Chondrocyte (in vitro differentiated cells): ENCODE measurements around the gene LRRC61. TPM values are rescaled to one million over a fixed set of nuclear protein-coding genes. Genes with fewer than 3 reads are reported as not detected.

Source experiments
- DNase-seq: peaks from one replicate; pipeline ENCODE4 v3.0.0; 2021; ENCODE audit warnings: mixed read lengths, low spot score
- H3K27ac Mint-ChIP-seq: one replicate; pipeline ENCODE4 v1.8.0; 2021; ENCODE audit warnings: mild to moderate bottlenecking, moderate library complexity, mixed read lengths; ENCODE audit not compliant: unreplicated experiment
- H3K27me3 Mint-ChIP-seq: 2 replicates; pipeline ENCODE4 v1.8.0; 2021; ENCODE audit warnings: low read depth, mixed read lengths
- H3K36me3 Mint-ChIP-seq: 2 replicates; pipeline ENCODE4 v1.8.0; 2021; ENCODE audit warnings: low read depth, mixed read lengths
- H3K4me1 Mint-ChIP-seq: 2 replicates; pipeline ENCODE4 v1.8.0; 2021; ENCODE audit warnings: low read depth, mild to moderate bottlenecking, mixed read lengths
- H3K4me3 Mint-ChIP-seq: one replicate; pipeline ENCODE4 v1.8.0; 2021; ENCODE audit warnings: mild to moderate bottlenecking, moderate library complexity, mixed read lengths; ENCODE audit not compliant: unreplicated experiment
- H3K9me3 Mint-ChIP-seq: 2 replicates; pipeline ENCODE4 v1.8.0; 2021; ENCODE audit warnings: low read depth, mixed read lengths
- total RNA-seq: library from RNA; stranded (reverse); gene quantifications from 3 replicates; pipeline ENCODE4 v1.2.1, GENCODE V29; 2021
- TF ChIP-seq, protein P1 (sequence below): fragments of 200-600 bp; sonication (generic); IDR thresholded peaks from 2 replicates; pipeline ENCODE4 v1.5.0; 2021; ENCODE audit warnings: antibody characterized with exemption, mild to moderate bottlenecking, moderate library complexity

LRRC61 gene
- total RNA-seq, 1 donor from 2014 or later = 1.7 TPM

GRCh38 chr7:150330211-150330885 is 7.2 kb downstream of the LRRC61 start:
- TF ChIP-seq, protein P1, sequence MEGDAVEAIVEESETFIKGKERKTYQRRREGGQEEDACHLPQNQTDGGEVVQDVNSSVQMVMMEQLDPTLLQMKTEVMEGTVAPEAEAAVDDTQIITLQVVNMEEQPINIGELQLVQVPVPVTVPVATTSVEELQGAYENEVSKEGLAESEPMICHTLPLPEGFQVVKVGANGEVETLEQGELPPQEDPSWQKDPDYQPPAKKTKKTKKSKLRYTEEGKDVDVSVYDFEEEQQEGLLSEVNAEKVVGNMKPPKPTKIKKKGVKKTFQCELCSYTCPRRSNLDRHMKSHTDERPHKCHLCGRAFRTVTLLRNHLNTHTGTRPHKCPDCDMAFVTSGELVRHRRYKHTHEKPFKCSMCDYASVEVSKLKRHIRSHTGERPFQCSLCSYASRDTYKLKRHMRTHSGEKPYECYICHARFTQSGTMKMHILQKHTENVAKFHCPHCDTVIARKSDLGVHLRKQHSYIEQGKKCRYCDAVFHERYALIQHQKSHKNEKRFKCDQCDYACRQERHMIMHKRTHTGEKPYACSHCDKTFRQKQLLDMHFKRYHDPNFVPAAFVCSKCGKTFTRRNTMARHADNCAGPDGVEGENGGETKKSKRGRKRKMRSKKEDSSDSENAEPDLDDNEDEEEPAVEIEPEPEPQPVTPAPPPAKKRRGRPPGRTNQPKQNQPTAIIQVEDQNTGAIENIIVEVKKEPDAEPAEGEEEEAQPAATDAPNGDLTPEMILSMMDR = no peak
- Mint-ChIP-seq H3K27ac (no peak overlapping the region), H3K9me3 (no peaks in the 10 kb centered on the region)

DNA sequence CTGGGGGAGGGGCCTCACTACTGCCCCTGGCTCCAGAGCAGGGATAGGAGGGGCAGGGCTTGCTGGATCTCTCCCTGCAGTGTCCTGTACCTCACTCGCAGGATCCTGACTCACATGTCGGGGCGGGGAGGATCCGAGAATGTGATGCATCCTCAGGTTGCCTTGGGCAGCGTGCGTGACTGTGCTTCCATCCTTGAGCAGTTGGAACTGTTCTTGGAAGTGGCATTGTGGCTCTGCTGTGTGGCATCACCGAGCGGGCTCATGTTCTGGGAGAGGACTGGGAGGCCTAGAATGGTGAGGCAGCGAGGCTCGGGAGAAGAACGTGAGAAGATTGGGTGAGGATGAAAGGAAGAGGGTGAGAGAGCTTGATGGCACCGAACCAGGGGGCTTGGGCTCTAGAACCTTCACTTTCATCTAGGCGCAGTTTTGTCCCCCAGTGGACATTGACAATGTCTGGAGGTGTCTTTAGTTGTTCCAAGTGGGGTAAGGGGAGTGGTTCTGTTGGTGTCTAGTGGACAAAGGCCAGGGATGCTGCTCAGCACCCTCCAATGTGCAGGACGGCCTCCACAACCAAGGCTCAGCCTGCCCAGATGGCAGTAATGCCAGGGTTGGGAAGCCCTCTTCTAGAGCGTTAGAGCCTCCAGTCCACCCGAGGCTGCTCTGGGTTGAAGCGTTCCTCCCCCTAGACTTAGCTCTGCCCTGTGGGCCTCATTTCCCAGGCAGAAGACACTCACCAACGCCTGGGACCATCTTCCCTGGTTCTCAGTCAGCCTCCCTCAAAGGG is 9.9 kb downstream of the LRRC61 start:
- Mint-ChIP-seq H3K27me3 (peaks cover 2% of the 10 kb centered on the region), H3K4me1 (no peaks in the 10 kb centered on the region), H3K4me3 (no peak overlapping the region), H3K9me3 (no peaks in the 10 kb centered on the region), H3K27ac (no peak overlapping the region), H3K36me3 (no peaks in the 10 kb centered on the region)
- TF ChIP-seq, protein P1 = no peak
- no peak for DNase-seq

More at GRCh38 chr7:150330211-150330885, 7.2 kb downstream of the LRRC61 start:
- H3K4me3 Mint-ChIP-seq = no peak overlapping the region
- H3K36me3 Mint-ChIP-seq = peaks cover 2% of the 10 kb centered on the region
- no peaks in the 10 kb centered on the region for H3K4me1 Mint-ChIP-seq
- no peak for DNase-seq
- H3K27me3 Mint-ChIP-seq = peaks cover 2% of the 10 kb centered on the region

GRCh38 chr7:150333659-150334058 is 10.5 kb downstream of the LRRC61 start:
- Mint-ChIP-seq H3K4me1 (no peaks in the 10 kb centered on the region), H3K27ac (no peak overlapping the region), H3K4me3 (no peak overlapping the region), H3K27me3 (peaks cover 2% of the 10 kb centered on the region), H3K9me3 (no peaks in the 10 kb centered on the region), H3K36me3 (no peaks in the 10 kb centered on the region)
- no peak for DNase-seq
- TF ChIP-seq, protein P1 = no peak

DNA sequence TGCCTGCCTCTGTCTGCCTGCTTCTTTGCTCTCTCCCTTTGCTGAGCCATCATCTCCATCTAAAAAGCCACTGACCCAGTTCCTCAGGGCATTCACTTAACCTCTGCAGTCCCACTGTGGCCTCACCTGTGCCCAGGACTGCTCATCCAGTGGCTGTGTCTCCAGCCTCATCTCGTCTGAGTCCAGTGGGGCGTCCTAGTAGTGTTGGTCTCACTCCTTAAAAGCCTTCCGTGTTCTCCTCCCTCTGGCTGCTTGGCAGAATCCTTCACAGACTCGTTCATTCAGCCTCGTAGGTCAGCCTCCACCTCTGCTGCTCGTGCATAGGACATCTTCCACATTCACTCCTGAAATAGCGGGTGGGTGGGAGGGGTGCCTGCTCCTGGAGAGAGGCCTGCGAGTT is 11.0 kb downstream of the LRRC61 start:
- no peaks in the 10 kb centered on the region for H3K36me3 Mint-ChIP-seq
- H3K4me1 Mint-ChIP-seq = no peaks in the 10 kb centered on the region
- H3K4me3 Mint-ChIP-seq = no peak overlapping the region
- TF ChIP-seq, protein P1 = no peak
- no peaks in the 10 kb centered on the region for H3K9me3 Mint-ChIP-seq
- no peak overlapping the region for H3K27ac Mint-ChIP-seq
- peaks cover 2% of the 10 kb centered on the region for H3K27me3 Mint-ChIP-seq
- DNase-seq = no peak

GRCh38 chr7:150335108-150335773 is 12.1 kb downstream of the LRRC61 start:
- H3K27ac Mint-ChIP-seq = no peak overlapping the region
- DNase-seq = no peak
- peaks cover 8% of the 10 kb centered on the region for H3K27me3 Mint-ChIP-seq
- H3K36me3 Mint-ChIP-seq = no peaks in the 10 kb centered on the region
- H3K4me3 Mint-ChIP-seq = no peak overlapping the region
- H3K9me3 Mint-ChIP-seq = no peaks in the 10 kb centered on the region
- TF ChIP-seq, protein P1 = no peak
- H3K4me1 Mint-ChIP-seq = peaks cover 11% of the 10 kb centered on the region
